Body of pancreas (tissue), 4 donors: ENCODE data around the gene HLA-F. TPM values are rescaled to one million over a fixed set of nuclear protein-coding genes. Genes with fewer than 3 reads are reported as not detected.

ENCODE experiments used
- ATAC-seq: fragments of 150-250 bp; one replicate; pipeline ENCODE4 v1.9.1; 2016
- DNase-seq, 4 donors: peaks; one replicate each; pipeline ENCODE4 v3.0.0-alpha.2; 2019
- H3K27ac ChIP-seq, 4 donors: fragments of 200-600 bp; sonication (generic); 1 replicate in 3 of 4; 2 replicates in 1 of 4; pipeline versions ENCODE4 v1.5.1 to v1.6.1; 2016 to 2019; ENCODE audit warnings: mild to moderate bottlenecking in 1 of 4, mixed read lengths in 1 of 4, moderate library complexity in 1 of 4
- H3K27me3 ChIP-seq, 2 donors: fragments of 200-600 bp; sonication (generic); one replicate each; pipeline ENCODE4 v1.6.0; 2016; ENCODE audit warnings: mild to moderate bottlenecking in 1 of 2
- H3K36me3 ChIP-seq, 2 donors: fragments of 200-600 bp; sonication (generic); replicated peaks in 1 of 2; 2 replicates each; pipeline ENCODE4 v1.5.1; 2016; ENCODE audit warnings: low read depth in 2 of 2; ENCODE audit not compliant: insufficient read depth in 1 of 2
- H3K4me1 ChIP-seq: fragments of 200-600 bp; sonication (generic); one replicate; pipeline ENCODE4 v1.6.0; 2016
- H3K4me3 ChIP-seq, 2 donors: fragments of 200-600 bp; sonication (generic); 1 replicate in 1 of 2; 2 replicates in 1 of 2; pipeline ENCODE4 v1.5.1; 2016 to 2019
- H3K9me3 ChIP-seq, 3 donors: fragments of 200-600 bp; sonication (generic); 1 replicate in 2 of 3; 2 replicates in 1 of 3; pipeline ENCODE4 v1.5.1; 2016
- POLR2A ChIP-seq, 3 donors: fragments of 450-650 bp; IDR thresholded peaks; one replicate each; pipeline ENCODE4 v1.6.1; 2016; ENCODE audit warnings: antibody characterized with exemption in 3 of 3, mild to moderate bottlenecking in 2 of 3
- WGBS, 2 donors: methylation state at CpG; one replicate each; pipeline ENCODE4 v1.1.5; 2017; 5-methylcytosine and 5-hydroxymethylcytosine counted together
- intact Hi-C: fragments of 100-400 bp; cut with DNase I; formaldehyde crosslinking; loops from one replicate; pipeline ENCODE4 v1.15.1; 2023
- total RNA-seq, 2 donors: library from RNA; depleted of rRNA; stranded (reverse); fragments of >200 nt; gene quantifications; one replicate each; pipeline ENCODE4 v1.1.0, GENCODE V29; 2016
- TF ChIP-seq, protein P1 (sequence below), 7 experiments: fragments of 450-650 bp in 4 of 7; fragments of 200-600 bp in 3 of 7; sonication (generic) in 3 of 7; IDR thresholded peaks; one replicate each; pipeline ENCODE4 v1.5.1; 2016 to 2019; ENCODE audit warnings: antibody characterized with exemption in 7 of 7

Gene HLA-F
- total RNA-seq, 2 donors from 2014 or later, result 25.4 to 51.7 TPM

DNA sequence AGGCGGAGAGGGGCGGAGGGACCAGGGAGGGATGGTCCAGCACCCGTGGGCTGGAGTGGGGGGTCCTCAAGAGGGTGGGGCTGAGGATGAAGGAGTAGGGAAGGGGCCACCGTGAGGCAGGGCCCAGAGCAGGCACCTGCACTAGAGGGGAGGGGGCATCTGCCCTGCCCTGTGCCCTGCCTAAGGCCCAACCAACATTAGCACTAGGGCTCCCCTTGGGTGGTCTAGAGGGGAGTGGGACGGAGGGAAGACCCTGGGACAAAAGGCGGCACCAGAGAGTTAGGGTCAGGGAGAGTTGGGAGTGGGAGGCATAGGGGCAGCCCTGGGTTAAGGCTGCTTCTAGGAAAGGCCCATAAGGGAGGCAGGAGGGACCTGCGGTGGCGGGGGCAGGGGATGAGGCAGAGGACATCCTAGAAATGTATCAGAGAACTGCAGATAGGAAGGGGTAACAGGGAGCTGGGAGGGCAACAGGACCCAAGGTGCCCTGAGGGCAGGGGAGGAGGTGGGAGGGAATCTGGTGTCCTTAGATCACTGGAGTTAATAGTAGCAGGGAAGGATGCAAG, 24.5 kb downstream of the HLA-F start:
- peak overlapping the region in 1 of 2 donors; percentile 61 for H3K4me3 ChIP-seq
- no peaks in the 10 kb centered on the region for H3K9me3 ChIP-seq
- H3K4me1 ChIP-seq, result peaks cover 24% of the 10 kb centered on the region
- no peaks in the 10 kb centered on the region for H3K36me3 ChIP-seq
- TF ChIP-seq, protein P1, sequence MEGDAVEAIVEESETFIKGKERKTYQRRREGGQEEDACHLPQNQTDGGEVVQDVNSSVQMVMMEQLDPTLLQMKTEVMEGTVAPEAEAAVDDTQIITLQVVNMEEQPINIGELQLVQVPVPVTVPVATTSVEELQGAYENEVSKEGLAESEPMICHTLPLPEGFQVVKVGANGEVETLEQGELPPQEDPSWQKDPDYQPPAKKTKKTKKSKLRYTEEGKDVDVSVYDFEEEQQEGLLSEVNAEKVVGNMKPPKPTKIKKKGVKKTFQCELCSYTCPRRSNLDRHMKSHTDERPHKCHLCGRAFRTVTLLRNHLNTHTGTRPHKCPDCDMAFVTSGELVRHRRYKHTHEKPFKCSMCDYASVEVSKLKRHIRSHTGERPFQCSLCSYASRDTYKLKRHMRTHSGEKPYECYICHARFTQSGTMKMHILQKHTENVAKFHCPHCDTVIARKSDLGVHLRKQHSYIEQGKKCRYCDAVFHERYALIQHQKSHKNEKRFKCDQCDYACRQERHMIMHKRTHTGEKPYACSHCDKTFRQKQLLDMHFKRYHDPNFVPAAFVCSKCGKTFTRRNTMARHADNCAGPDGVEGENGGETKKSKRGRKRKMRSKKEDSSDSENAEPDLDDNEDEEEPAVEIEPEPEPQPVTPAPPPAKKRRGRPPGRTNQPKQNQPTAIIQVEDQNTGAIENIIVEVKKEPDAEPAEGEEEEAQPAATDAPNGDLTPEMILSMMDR (IDR thresholded peaks at IDR 0.05), result no peak
- no peak for TF ChIP-seq POLR2A (IDR thresholded peaks at IDR 0.05)
- WGBS, 2 donors, result 74 to 77% methylated on average over 8 of the region's 8 CpGs
- DNase-seq, result no peak
- no peaks in the 10 kb centered on the region for H3K27me3 ChIP-seq
- peak overlapping the region in 1 of 4 donors; percentile 69 for H3K27ac ChIP-seq
- ATAC-seq, result no peak
- intact Hi-C loops, result no loop called here

DNA sequence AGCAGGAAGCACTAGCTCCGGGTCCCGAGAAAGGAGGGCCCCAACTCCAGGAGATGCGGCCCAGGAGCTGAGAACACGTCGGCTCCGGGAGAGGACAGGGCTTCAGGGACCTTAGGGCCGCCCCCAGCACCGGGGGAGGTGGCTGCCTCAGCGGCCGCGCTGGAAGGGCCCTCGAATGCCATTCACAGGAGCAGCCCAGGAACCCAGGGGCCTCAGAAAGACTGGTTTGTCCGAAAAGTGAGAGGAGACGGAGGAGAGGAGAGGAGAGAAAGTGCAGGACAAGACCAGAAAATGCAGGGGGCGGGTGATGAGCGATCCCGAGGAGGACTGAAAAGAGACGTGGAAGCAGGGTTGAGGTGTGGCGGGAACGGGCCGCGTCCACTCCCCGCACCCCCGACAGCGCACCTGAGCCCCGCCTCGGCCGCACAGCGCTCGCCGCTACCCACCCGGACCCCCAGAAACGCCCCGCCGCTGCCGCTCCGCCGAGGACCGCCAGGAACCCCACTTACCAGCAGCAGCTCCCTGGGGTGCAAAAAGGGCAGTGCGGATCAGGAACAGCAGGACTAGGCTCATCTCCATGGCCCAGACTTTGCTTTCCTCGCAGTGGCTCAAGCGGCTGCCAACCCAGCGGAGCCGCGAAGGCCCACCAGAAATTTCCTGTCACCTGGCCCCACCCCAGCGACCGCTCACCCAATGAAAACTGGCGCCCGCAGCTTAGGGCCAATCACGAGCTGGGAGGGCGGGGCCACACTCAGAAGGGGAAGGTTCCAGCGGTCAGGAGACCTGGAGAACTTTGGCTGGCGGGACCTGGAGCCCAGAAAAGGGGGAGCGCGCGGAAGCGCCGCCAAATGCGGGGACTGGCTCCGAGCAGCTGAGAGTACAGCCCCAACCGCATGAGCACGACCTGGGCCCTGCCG, 25.4 kb downstream of the HLA-F start:
- H3K27ac ChIP-seq, result peak overlapping the region in 3 of 4 donors; percentile 40 to 69 (median 42)
- no peaks in the 10 kb centered on the region for H3K27me3 ChIP-seq
- no peaks in the 10 kb centered on the region for H3K36me3 ChIP-seq
- no peaks in the 10 kb centered on the region for H3K9me3 ChIP-seq
- TF ChIP-seq, protein P1 (IDR thresholded peaks at IDR 0.05), result no peak
- peak; percentile 37 to 71 (median 70) for TF ChIP-seq POLR2A (IDR thresholded peaks at IDR 0.05)
- WGBS, 2 donors, result 0% methylated on average over 29 to 63 of the region's 63 CpGs
- DNase-seq (peak; percentile 95 to 97 (median 95)), ATAC-seq (peak; percentile 85)
- intact Hi-C loops, result no loop called here
- H3K4me3 ChIP-seq, result peak overlapping the region; percentile 44 to 61
- peaks cover 24% of the 10 kb centered on the region for H3K4me1 ChIP-seq

DNA sequence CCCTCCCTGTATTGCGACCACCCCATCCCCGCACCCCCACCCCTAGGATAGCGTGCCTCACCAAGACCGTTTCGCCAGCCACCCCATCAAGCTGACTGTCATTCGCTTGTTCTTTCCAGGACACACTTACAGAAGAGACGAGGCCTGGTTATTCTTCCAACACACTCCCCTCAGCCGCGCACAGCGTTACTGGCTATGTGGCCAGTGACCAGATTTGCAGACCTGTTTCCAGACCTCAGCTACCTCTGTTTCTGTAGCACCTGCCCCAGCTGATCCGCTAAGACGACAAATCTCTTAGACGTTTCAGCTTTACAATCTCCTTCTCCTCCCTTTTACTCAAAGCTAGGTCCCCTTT, 26.1 kb downstream of the HLA-F start:
- DNase-seq (no peak), ATAC-seq (no peak)
- Histone ChIP-seq H3K27me3 (no peaks in the 10 kb centered on the region), H3K4me1 (peaks cover 24% of the 10 kb centered on the region), H3K9me3 (no peaks in the 10 kb centered on the region), H3K27ac (peak overlapping the region in 3 of 4 donors; percentile 38 to 69 (median 42)), H3K4me3 (no peak overlapping the region), H3K36me3 (no peaks in the 10 kb centered on the region)
- intact Hi-C loops, result no loop called here
- no peak for TF ChIP-seq POLR2A (IDR thresholded peaks at IDR 0.05)
- TF ChIP-seq, protein P1 (IDR thresholded peaks at IDR 0.05), result no peak
- 1 to 6% methylated on average over 12 to 13 of the region's 13 CpGs for WGBS, 2 donors

DNA sequence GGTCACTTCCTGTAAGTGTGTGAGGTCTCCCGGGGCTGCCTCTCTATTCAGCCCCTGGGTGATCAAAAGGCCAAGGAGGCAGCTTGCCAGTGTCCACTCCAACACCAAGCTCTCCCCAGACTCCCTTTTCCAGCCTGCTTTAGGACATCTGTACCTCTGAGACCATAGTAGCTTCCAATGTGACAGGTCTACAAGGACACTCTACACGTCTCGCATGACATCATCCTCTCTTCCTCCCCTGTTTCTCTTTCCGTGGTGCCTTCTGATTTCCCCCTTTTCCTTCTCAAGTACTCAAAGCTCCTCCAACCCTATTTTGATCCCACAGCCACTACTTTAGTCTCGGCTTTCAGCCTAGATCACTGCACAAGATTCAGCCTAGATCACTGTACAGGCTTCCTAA, 26.4 kb downstream of the HLA-F start:
- no peaks in the 10 kb centered on the region for H3K27me3 ChIP-seq
- WGBS, 2 donors, result 54 to 58% methylated on average over 5 of the region's 5 CpGs
- H3K36me3 ChIP-seq, result no peaks in the 10 kb centered on the region
- ATAC-seq (no peak), DNase-seq (no peak)
- peaks cover 24% of the 10 kb centered on the region for H3K4me1 ChIP-seq
- H3K4me3 ChIP-seq, result no peak overlapping the region
- H3K27ac ChIP-seq, result peak overlapping the region in 2 of 4 donors; percentile 38 to 69
- no peaks in the 10 kb centered on the region for H3K9me3 ChIP-seq
- TF ChIP-seq, protein P1 (IDR thresholded peaks at IDR 0.05), result no peak
- no peak for TF ChIP-seq POLR2A (IDR thresholded peaks at IDR 0.05)
- intact Hi-C loops, result no loop called here
